Lung microvascular endothelial cell (primary cell): Measurements from ENCODE around the gene SLC9A4. TPM values are rescaled to one million over a fixed set of nuclear protein-coding genes. Genes with fewer than 3 reads are reported as not detected.

Experiments used
- DNase-seq, 2 donors: peaks; one replicate each; pipeline versions ENCODE4 v3.0.0 to v3.0.0-alpha.2; 2010; ENCODE audit warnings: low read depth in 2 of 2
- total RNA-seq: library from RNA; depleted of rRNA; stranded (reverse); fragments of >200 nt; gene quantifications from 2 replicates; pipeline ENCODE4 v1.2.1, GENCODE V29; 2014

The SLC9A4 gene
- total RNA-seq, 1 donor from 2014 or later, result not detected

DNA sequence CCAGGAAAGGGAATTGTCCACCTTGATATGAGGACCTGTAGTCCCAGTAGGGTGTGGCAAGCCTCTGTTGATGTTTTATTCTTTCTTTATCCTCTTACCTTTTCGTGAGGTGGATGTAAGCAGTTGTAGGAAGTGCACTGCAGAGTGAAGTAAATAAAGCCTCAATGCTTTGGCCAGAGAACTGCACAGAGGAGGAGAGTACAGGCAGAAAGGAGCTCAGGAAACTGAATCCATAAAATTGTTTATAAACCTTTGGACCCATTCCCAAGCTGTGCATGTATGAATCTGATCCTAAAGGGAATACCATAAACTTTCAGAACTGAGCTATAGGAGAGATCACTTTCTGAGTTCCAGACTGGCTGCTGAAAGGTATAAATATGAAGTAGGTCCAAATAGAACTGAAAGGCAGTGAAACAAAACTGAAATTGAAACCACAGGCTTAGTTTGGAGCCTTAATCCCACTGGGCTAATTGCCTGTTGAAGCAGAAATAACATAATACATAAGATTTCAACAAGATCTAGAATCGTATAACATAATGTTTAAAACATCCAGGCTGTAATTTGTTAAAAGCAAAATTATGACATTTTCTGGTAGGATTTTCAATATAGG lies 17.9 kb upstream of the SLC9A4 start:
- DNase-seq, result no peak

DNA sequence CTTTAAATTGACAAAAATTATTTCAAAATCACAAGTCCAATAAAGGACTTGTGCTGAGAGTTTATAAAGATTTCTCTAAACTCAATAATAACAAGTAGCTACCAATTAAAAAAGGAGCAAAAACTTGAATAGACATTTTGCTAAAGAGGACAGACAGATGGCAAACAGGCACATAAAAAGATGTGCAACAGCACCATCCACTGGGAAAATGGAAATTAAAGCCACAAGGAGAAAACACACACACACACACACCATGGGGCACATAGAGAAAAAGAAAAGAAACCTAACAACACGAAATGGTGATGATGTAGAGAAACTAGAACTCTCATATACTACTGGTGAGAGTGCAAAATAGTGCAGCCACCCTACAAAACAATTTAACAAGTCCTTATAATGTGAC lies 12.6 kb upstream of the SLC9A4 start:
- DNase-seq, result no peak

DNA sequence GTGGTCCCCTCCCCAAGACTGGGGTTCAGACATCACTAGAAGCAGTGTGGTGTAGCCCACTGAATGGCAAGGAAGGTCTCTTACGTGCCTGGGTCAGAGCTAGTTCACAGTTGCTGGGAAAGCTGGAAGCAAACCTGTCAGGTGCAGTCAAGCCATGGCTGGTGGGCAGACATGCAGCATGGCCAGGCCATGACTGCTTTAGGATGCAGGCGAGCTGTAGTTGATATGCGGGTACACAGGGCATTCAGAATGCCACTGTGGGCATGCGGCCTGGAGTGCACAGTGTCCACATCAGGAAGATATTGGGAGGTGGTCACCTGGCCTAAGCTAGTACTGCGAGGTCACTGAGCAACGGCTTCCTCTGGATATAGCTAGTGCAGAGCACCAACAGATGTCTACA lies 11.8 kb upstream of the SLC9A4 start:
- no peak for DNase-seq

DNA sequence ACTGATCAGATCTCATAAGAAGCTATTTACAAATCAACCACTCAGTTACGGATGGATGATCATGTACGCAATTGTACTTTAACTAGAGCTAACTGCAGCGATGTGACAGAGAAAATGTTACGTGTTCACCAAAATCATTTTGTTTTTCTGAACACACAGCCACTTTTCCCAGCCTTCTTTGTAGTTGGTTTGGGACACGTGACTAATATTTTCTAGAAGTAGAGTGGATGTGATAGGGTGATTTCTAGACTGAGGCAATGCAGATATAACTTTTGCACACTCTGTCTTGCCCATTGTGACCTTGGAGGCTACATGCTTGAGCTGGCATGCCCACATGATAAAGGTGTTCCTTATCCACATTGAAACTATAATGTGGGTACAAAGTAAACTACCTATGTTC lies 9.9 kb upstream of the SLC9A4 start:
- no peak for DNase-seq

DNA sequence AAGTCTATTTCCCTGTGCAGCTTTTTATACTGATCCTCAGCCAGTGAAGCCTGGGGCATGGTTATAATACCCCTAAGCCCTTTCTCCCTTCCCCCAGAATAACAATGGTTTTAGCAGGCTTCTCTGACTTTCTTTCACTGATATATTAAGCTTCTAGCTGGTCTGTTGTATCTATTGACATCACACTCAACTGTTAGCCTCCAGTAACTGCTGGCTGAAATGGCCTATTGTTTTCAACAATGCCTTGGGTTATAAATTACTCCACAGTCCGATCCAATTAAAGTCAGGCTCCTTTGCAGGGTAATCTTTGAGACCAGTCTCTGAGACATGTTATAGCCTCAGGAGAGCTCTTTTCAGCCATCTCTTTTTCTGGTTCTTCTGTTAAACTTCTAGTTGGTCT lies 2.9 kb upstream of the SLC9A4 start:
- no peak for DNase-seq

DNA sequence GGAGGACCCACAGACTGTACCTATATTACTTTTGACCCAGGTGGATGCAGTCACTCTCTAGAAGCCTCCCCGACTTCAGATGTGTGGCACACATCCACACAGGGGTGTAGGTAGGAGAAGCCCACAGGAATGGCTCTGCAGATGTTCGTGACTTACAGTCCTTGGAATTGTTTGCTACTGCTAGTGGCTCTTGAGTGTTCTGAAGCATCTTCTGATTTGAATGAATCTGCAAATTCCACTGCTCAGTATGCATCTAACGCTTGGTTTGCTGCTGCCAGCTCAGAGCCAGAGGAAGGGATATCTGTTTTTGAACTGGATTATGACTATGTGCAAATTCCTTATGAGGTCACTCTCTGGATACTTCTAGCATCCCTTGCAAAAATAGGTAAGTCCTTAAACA lies 605 bp downstream of the SLC9A4 start:
- no peak for DNase-seq

DNA sequence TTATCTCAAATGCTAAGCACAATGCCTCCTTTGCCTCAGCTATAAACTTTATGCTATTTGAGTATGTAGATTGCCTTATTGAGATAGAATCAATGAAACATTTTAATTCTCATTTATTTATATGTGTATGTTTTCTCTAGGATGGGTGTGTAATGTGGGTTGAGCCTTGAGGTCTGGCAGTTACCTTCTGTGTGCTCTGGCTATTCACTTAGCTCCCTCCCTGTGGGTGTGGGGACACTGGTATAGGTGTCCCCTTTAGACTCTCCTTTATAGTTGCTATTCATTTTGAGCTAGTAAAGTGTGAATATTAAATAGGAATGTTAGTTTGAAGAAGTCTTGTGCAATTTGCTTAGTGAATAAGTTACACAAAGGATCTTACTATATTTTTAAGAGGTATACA lies 1.8 kb downstream of the SLC9A4 start:
- DNase-seq, result no peak

DNA sequence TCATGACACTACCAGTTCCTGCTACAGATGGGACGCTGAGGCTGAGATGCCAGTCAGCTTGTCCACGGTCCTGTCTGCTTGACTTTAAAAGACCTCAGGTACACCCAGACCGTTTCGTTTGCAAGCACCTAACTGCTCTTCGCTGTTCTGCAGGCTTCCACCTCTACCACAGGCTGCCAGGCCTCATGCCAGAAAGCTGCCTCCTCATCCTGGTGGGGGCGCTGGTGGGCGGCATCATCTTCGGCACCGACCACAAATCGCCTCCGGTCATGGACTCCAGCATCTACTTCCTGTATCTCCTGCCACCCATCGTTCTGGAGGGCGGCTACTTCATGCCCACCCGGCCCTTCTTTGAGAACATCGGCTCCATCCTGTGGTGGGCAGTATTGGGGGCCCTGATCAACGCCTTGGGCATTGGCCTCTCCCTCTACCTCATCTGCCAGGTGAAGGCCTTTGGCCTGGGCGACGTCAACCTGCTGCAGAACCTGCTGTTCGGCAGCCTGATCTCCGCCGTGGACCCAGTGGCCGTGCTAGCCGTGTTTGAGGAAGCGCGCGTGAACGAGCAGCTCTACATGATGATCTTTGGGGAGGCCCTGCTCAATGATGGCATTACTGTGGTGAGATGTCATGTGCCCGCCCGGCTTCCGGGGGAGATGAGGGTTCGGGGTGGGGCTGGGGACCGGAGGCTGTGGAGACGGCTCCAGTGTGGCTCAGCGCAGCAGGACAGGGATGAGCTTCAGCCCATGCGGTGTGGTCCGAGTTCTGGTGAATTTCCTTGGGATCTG lies 5.9 kb downstream of the SLC9A4 start:
- no peak for DNase-seq

DNA sequence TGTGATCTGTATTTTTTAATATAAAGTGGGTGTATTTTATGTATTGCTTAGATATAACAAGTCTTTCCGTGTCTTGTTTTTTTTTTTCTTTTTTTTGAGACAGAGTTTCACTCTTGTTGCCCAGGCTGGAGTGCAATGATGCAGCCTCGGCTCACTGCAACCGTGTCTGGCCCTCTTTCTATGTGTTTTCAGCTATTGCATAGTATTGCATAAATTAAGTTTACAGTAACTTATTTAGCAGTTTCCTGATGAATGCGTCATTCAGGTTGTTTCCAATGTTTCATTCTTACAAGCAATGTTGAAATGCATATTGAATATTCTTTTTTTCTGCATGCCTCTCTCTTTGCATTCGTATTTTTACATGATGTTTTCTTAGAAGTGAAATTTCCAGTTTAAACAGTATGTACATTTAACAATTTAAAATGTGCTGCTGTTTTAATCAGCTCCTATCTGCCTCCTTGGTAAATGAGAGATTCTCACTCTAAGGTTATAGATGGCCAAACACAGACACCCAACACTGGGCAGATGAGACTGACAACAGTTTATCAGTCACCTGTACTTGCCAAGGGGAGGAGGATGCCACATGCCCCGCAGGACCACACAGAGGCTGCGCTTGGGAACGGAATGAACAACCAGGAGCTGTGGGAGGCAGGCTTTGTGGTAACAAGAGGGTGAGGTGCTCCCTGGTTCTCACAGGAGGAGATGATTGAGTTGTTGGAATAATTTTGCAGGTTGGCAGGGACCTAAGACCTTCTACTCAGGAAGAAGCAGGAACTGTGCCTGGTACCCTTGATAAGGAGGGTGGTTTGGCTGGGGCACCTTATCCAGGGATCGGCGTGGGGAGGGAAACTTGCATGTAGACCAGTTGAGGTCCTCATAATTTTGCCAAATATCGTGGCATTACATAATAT lies 7.5 kb downstream of the SLC9A4 start:
- no peak for DNase-seq

DNA sequence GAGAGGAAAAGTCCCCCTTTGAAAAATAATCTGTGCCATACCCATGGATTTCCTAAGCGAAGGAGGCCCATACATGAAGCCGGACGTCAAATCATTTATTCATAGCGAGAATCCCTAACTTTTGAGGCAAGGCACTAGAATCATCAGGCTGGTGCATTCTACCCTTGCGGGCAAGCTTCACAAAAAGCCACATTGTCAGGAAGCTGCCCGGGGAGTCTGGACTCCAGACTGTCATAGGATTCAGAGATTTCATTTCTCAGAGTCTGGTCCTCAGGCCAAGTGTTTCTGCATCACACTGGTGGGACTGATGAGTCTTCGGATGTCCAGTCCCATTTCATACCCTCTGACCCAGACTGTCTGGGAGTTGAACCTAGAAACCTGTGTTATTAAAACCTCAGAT lies 8.9 kb downstream of the SLC9A4 start:
- DNase-seq, result no peak

DNA sequence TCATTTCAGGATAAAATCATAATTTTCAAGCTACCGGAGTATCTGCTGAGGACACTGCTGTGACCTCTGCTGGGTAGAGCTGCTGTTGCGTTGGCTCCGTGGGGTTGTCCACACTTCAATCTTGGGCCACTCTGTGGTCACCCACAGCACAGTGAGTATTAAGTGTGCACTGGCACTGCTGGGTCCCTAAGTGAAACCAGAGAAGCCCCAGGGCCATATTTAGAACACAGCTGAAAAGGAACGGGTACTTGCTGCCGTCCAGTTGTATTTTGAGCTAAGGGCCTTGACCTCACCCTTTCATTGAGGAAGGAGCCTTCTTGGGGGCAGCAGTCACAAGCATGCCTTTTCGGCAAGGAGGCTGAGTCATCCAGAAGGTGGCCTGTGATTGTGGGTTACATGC lies 10.1 kb downstream of the SLC9A4 start:
- DNase-seq, result no peak

DNA sequence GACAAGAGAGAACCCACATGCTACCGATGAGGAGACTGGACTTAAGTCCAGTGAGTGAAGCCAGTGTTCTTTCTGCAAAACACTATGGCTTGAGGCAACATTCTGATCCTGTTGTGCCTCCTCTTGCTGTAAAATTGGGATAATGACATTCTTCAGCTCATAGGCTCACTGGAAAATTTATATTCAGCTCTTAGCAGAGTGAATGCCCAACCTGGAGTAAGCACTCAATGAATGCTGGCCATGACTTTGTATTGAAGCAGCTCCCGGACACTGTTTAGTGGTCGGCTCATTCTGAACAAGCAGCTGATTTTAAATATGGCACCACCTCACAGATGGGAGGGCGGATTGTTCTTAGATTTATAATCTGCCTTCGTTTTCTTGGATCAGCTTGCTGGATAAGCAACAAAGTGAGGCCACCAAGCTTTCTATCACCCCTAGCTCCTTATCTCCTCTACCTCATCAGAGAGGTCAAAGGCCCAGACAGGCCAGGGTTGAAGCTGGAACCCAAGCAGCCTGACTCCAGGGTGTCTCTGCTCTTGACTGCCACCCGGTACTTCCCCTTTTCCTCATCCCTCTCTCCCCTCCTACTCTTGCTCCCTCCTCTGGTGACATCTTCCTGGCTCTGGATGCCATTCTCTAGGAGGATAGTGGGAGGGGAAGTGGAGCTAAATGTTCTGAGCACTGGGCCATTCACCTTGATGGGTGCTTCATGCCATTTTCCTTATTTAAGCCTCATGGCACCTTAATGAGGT lies 11.5 kb downstream of the SLC9A4 start:
- DNase-seq, result no peak

DNA sequence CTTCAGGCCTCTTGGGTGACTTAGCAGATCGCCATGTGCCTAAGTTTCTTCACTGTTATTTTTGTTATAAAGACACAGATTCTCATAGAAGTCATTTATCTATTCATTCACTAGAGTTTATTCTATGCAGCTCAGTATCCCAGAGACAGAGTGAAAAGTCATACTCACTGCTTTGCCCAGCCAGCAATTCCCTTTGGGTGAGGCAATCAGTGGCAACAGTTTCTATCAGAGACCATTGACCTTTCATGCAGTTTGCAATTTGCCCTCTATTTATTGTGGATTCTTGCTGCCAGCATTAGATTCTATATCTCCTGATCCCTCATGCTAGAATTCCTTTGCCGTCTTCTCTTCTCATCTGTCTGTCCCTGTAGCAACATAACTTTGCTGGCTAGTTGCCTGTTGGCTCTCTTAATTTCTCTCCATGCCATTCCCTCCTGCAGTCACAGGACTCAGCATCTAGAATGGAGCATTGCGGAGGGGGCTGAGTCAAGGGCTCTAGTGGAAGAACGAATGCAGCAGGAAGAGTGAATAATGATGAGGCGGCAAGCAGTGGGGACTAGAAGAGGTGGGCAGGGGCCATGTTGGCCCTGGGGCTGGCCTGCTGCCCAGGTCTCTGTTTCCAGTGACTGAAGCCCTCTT lies 12.2 kb downstream of the SLC9A4 start:
- DNase-seq, result no peak

DNA sequence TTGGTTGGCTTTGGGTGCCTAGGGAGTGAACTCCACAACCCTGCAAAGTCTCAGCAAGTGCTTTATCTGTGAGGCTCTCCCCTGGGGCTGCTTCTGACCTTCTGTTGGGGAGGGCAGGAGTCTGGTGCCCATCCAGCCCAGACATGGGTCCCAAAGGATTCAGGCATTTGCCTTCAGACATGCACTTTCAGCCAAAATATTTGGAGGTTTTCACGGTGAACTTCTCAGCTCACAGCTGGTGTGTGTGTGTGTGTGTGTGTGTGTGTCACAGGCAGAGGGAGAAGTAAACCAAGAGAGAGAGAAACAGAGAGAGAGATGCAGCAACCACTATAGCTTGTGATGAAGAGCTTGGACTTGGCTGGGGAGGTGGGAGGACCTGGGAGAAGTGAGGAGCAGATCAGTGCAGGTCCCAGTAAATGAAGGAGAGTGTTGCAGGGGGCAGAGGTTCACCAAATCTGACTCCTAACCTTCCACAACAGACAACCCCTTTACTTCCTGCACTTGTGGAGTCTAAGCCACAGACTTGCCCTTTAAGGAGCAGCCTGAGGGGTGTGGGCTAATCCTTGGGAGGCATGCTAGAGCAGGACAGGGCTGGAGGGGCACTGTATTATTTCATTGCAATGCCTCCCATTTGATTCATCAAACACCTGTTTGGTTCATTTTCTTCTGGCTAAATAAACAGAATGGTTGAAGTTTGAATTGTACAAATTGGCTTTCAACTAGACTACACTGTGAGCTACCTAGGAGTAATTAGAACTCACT lies 14.1 kb downstream of the SLC9A4 start:
- DNase-seq, result no peak

DNA sequence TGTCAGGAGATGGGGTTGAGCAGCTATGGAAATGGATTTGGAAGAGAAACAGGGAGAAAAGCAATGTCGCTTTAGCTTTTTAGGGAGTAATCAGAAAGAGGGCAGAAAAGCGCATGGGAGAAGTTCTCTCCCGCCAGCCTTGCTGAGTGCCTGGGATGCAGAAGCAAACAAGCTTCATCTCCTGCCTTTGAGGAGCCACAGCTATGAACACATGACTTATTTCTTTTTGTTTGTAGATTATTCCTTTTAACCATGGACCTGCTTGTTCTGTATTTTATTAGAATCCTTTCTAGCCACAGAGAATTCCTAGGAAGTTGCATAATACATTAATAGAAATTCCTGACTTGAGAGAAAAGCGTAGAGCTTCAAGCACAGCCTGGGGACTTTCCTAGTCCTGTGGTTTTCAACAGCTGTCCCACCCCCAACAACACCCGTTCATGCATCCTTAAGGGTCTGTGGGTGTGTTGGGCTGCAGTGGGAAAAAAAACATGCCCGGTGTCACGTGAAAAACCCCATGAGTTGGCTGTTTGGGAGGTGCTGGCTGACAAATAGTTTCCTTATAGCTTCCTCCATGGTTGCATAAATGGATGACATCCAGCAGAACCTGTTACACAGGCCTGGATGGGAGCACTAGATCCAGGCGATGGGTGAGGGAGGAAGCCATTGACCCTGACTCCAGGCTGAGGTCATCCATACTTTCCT lies 14.9 kb downstream of the SLC9A4 start:
- peak; percentile 6 to 41 for DNase-seq

DNA sequence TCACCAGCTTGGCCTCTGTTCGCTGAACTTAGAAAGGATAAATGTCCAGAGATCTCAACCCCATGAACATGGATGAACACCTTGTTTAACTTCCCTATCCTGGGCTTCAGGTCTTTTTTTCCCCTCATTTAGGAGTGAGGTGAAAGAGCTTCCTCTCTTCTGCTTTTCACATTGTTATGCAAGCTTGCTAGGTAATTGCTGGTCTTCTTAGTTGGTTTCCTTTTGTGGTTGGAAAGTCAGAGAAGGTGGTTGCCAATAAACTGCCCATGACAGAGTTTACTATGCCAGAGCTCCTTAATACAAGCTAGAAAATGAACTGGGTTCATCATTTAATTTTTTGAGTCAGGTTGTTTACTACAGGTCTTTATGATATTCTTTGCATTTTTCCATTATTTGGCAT lies 16.6 kb downstream of the SLC9A4 start:
- DNase-seq, result no peak

DNA sequence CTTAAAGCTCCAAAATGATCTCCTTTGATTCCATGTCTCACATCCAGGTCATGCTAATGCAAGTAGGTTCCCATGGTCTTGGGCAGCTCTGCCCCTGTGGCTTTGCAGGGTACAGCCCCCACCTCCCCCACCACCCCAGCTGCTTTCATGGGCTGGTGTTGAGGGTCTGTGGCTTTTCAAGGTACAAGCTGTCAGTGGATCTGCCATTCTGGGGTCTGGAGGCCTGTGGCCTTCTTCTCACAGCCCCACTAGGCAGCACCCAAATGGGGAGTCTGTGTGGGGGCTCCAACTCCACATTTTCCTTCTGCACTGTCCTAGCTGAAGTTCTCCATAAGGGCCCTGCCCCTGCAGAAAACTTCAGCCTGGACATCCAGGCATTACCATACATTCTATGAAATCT lies 19.0 kb downstream of the SLC9A4 start:
- no peak for DNase-seq

DNA sequence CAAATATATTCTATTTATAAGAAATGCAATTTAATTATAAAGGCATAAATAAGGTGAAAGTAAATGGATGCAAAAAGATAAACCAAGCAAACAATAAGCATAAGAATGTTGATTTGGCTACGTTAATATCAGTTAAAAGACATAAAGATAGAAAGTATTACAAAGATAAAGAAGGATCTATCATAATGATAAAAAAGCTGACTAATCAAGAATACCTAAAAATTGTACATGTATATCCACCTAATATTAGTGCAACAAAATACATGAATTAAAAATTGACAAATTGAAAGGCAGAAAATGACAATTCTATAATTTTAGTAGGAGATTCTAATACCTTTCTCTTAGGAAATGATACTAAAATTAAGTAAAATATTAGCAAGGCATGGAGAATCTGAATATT lies 21.5 kb downstream of the SLC9A4 start:
- DNase-seq, result no peak

DNA sequence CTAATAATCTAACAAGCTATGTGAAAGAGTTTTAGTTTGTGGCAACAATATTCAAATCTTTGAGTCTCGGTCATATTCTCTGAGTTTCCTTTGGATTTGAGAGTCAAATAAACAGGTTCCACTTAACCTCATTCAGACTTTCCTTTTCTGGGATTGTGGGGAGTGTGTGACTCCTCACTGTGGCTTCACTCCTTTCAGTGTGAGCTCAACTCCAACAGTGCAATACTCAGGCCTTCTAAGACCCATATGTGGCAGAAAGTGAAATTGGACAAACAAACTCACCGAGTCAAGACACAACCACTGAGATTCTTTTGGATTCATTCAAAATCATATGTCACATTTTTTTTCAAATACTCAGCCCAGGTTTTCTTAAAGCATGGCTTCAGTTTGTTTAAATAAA lies 25.4 kb downstream of the SLC9A4 start:
- no peak for DNase-seq

DNA sequence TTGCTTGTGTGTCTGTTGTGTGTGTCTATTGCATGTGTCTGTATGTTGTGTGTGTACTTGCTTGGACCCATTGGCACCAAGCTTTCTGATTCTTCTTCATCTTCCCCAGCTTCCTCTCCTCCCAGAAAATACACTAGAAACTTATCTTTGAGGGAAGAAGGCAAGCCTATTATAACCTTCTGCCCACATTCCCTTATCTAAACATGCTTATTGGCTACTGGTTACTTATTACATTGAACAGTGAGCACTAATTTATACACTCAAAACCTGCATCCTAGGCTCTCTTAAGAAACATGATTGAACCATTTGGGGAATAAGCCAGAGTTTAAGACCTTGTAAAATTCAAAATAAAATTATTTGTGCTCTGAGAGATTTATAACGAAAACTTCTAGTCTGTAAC lies 26.5 kb downstream of the SLC9A4 start:
- no peak for DNase-seq
